Thyroid gland (tissue), 4 donors: Measurements from ENCODE around the gene HIPK2.
A peak's percentile ranks its signal among the peaks of the same experiment; 100 is the strongest.

ENCODE experiments used
- CTCF ChIP-seq, 6 experiments: fragments of 200-600 bp in 3 of 6; fragments of 450-650 bp in 3 of 6; sonication (generic) in 3 of 6; IDR thresholded peaks; one replicate each; pipeline ENCODE4 v1.5.1; 2016 to 2019; ENCODE audit warnings: antibody characterized with exemption in 6 of 6, mild to moderate bottlenecking in 2 of 6, inconsistent platforms in 1 of 6, moderate library complexity in 1 of 6
- POLR2A ChIP-seq, 2 donors: fragments of 450-650 bp; IDR thresholded peaks; one replicate each; pipeline ENCODE4 v1.6.1; 2017; ENCODE audit warnings: antibody characterized with exemption in 2 of 2, mild to moderate bottlenecking in 2 of 2, moderate library complexity in 1 of 2

GRCh38 chr7:139680676-139681462, 96.9 kb downstream of the HIPK2 start:
- TF ChIP-seq POLR2A (IDR thresholded peaks at IDR 0.05): peak in 1 of 2 donors; percentile 10
- no peak for TF ChIP-seq CTCF (IDR thresholded peaks at IDR 0.05)
